Measurements from ENCODE around the gene MIOS. TPM values are rescaled to one million over a fixed set of nuclear protein-coding genes. Genes with fewer than 3 reads are reported as not detected.

Gene MIOS
- total and polyA plus RNA-seq, 4 donors: 7.4 to 35.6 (median 12.2) TPM

GRCh38 chr7:7618410-7618809 is 51.7 kb downstream of the MIOS start (continued):
- no peak for TF ChIP-seq ZBTB33 (IDR thresholded peaks at IDR 0.05)

GRCh38 chr7:7620236-7620635 is 53.6 kb downstream of the MIOS start:
- Histone ChIP-seq H3K27ac (ENCODE audit: low read depth in 1 of 2, low read length in 2 of 2) (no peak overlapping the region), H3K9ac (ENCODE audit: low read depth in 1 of 2, low read length in 2 of 2) (no peak overlapping the region), H3K9me3 (ENCODE audit: control insufficient read depth in 4 of 4, low read length in 3 of 4) (no peaks in the 10 kb centered on the region), H3K4me3 (ENCODE audit: low read depth in 1 of 3, low read length in 3 of 3) (no peak overlapping the region), H3K4me1 (ENCODE audit: control insufficient read depth in 4 of 4, insufficient read depth in 4 of 4, low read length in 3 of 4) (no peaks in the 10 kb centered on the region), H3K27me3 (ENCODE audit: control insufficient read depth in 4 of 4, insufficient read depth in 4 of 4, low read length in 3 of 4) (no peaks in the 10 kb centered on the region), H3K36me3 (ENCODE audit: control insufficient read depth in 4 of 4, insufficient read depth in 3 of 4, low read depth in 1 of 4, low read length in 3 of 4) (no peaks in the 10 kb centered on the region)
- WGBS: 94% methylated on average over 1 of the region's 1 CpG
- no peak for DNase-seq (ENCODE audit: low spot score)
- no peak for TF ChIP-seq FOXA1 (IDR thresholded peaks at IDR 0.05)
- TF ChIP-seq JUND (IDR thresholded peaks at IDR 0.05): no peak
- TF ChIP-seq RXRA (IDR thresholded peaks at IDR 0.05): no peak
- TF ChIP-seq SP1 (IDR thresholded peaks at IDR 0.05): no peak
- TF ChIP-seq MAX (IDR thresholded peaks at IDR 0.05): no peak
- TF ChIP-seq EGR1 (IDR thresholded peaks at IDR 0.05; ENCODE audit: low read depth in 2 of 2): no peak
- TF ChIP-seq GABPA (IDR thresholded peaks at IDR 0.05 in 1 of 2, conservative IDR thresholded peaks at IDR 0.05 in 1 of 2): no peak
- no peak for TF ChIP-seq CTCF (IDR thresholded peaks at IDR 0.05; ENCODE audit: low read depth, low read length, missing input control)
- TF ChIP-seq ATF3 (IDR thresholded peaks at IDR 0.05): no peak
- TF ChIP-seq ZBTB33 (IDR thresholded peaks at IDR 0.05): no peak
- TF ChIP-seq RAD21 (IDR thresholded peaks at IDR 0.05): no peak
- no peak for TF ChIP-seq REST (IDR thresholded peaks at IDR 0.05)
- no peak for TF ChIP-seq TAF1 (conservative IDR thresholded peaks at IDR 0.05)
- no peak for TF ChIP-seq HNF4G (IDR thresholded peaks at IDR 0.05)
- TF ChIP-seq FOXA2 (IDR thresholded peaks at IDR 0.05): no peak
- no peak for TF ChIP-seq YY1 (IDR thresholded peaks at IDR 0.05)
- no peak for TF ChIP-seq NR2F2 (IDR thresholded peaks at IDR 0.05)
- no peak for TF ChIP-seq HNF4A (conservative IDR thresholded peaks at IDR 0.05)
